ENCODE data around the gene PRX.
"Not testable (repeated sequence)": the region's sequence is repeated elsewhere in the genome, so short reads cannot be mapped to it uniquely, and the experiment has no call there.

The PRX gene

GRCh38 chr19:40389404-40390083, 23.6 kb downstream of the PRX start:
- DNase-seq, result no peak

- DNase-seq, result no peak
These were observed 24.7 kb downstream of the PRX start for GRCh38 chr19:40388481-40388880.

- no peak for DNase-seq
These were observed 26.0 kb downstream of the PRX start for GRCh38 chr19:40387155-40387554.

GRCh38 chr19:40383668-40384248, 29.4 kb downstream of the PRX start:
- no peak for DNase-seq

GRCh38 chr19:40381321-40381720, 31.9 kb downstream of the PRX start:
- peak in 1 of 2 experiments; percentile 10 for DNase-seq

- no peak for DNase-seq
These were observed 32.8 kb downstream of the PRX start for GRCh38 chr19:40380199-40381037.

GRCh38 chr19:40379446-40380198, 33.6 kb downstream of the PRX start:
- DNase-seq, result no peak

- DNase-seq, result no peak
These were observed 34.7 kb downstream of the PRX start for GRCh38 chr19:40378509-40378908.

- DNase-seq, result no peak
These were observed 35.2 kb downstream of the PRX start for GRCh38 chr19:40377876-40378385.

- no peak for DNase-seq
These were observed 36.8 kb downstream of the PRX start for GRCh38 chr19:40376286-40376862.

GRCh38 chr19:40374084-40374483, 39.1 kb downstream of the PRX start:
- no peak for DNase-seq

- DNase-seq, result no peak
These were observed 41.4 kb downstream of the PRX start for GRCh38 chr19:40371802-40372122.

GRCh38 chr19:40370997-40371801, 42.0 kb downstream of the PRX start:
- DNase-seq, result no peak

GRCh38 chr19:40370253-40370652, 42.9 kb downstream of the PRX start:
- not testable (repeated sequence) for DNase-seq

- DNase-seq, result no peak
These were observed 43.4 kb downstream of the PRX start for GRCh38 chr19:40369797-40370196.

GRCh38 chr19:40367577-40368434, 45.4 kb downstream of the PRX start:
- peak; percentile 97 to 98 for DNase-seq

GRCh38 chr19:40366697-40367561, 46.2 kb downstream of the PRX start:
- DNase-seq, result peak in 1 of 2 experiments; percentile 28

- peak in 1 of 2 experiments; percentile 64 for DNase-seq
These were observed 47.4 kb downstream of the PRX start for GRCh38 chr19:40365613-40366401.

- no peak for DNase-seq
These were observed 48.2 kb downstream of the PRX start for GRCh38 chr19:40365010-40365409.
